AG09319 (cell line): ENCODE measurements around the gene CATSPER1.

Experiments
- DNase-seq: peaks from one replicate; pipeline ENCODE4 v3.0.0-alpha.2; 2010; ENCODE audit warnings: low read depth; ENCODE audit errors: extremely low read depth
- TF ChIP-seq, protein P1 (sequence below): IDR thresholded peaks from 2 replicates; pipeline ENCODE4 v1.5.1; 2011; ENCODE audit warnings: low read depth, mild to moderate bottlenecking, inconsistent platforms, low read length, moderate library complexity

Gene CATSPER1

DNA sequence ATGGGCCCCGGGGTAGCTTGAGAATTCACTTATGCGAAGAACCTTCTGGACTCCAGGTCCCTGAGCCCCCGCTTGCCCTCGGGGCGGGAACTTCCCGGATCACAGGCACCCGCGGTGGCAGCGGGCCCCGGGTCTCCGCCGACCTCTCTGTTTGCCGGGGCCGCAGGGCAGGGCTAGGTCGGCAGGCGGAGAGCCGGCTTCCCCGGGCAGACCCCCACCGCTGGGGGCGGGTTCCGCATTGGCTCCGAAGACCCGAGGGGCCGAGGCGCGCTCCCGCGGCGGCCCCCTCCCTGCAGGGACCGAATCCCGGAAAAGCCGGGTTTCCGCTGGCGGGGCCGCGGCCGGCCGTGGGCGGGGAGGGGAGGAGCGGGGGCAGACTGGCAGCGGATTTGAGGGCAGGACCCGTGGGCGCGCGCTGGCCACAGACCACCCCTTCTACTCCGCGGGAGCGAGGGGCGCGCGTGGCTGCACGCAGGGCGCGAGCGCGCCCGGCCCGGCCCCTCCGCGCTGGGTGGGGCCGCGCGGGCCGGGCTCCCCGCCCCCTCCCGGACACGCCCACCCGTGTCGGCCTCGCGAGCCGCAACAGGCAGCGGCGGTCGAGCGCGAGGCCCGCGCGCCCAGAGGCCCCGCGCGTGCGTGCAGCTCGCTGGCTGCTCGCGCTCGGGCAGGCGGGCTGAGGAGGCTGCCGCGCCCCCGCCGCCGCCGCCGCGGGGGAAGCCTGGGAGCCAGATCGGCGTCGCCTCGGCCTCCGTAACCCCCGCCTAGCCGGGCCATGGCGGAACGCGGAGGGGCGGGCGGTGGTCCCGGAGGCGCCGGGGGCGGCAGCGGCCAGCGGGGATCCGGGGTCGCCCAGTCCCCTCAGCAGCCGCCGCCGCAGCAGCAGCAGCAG is 43.7 kb upstream of the CATSPER1 start, which contains the start of gene PACS1:
Gene PACS1, plus strand, starts transcription at position 558 of the 889 bp plus-strand sequence. Its CDS starts 215 bp downstream, at position 773.
- DNase-seq, result peak; percentile 79
- TF ChIP-seq, protein P1, sequence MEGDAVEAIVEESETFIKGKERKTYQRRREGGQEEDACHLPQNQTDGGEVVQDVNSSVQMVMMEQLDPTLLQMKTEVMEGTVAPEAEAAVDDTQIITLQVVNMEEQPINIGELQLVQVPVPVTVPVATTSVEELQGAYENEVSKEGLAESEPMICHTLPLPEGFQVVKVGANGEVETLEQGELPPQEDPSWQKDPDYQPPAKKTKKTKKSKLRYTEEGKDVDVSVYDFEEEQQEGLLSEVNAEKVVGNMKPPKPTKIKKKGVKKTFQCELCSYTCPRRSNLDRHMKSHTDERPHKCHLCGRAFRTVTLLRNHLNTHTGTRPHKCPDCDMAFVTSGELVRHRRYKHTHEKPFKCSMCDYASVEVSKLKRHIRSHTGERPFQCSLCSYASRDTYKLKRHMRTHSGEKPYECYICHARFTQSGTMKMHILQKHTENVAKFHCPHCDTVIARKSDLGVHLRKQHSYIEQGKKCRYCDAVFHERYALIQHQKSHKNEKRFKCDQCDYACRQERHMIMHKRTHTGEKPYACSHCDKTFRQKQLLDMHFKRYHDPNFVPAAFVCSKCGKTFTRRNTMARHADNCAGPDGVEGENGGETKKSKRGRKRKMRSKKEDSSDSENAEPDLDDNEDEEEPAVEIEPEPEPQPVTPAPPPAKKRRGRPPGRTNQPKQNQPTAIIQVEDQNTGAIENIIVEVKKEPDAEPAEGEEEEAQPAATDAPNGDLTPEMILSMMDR, result no peak

DNA sequence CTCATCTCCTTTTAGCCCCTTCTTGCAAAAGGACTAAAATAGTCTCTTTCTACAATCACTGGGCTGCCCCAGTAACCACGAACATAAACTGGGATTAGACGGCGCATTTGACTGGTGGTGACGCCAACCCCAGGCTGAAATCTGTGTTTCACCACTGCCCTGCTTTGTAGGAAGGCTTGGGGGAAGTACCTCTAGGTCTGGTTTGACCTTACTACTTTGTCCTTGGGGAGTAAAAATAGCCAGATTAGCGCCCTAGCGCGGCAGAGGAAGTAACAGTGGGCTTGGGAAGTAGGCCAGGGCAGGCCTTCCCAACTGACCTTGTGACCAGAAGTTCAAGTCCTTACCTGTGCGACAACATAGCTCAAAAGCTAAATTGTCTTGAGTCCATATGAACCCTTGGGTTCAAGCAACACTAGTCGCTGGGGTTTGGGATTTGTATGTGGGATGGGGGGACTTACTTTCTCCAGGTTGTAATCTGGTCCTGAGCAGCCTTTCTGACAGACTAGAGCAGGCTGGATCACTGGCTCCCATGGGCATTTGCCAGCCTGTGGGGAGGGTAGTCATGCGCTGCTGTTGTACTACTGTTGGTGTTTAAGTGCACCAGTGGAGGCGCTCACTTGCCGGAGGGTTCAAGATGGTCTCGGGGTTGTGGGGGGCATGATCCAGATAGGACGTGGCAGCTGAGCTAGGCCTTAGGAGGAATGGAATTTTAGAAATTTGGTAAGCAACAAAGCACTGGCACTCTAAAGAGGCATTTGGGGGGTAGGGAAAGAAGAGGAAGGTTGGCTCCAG is 42.8 kb upstream of the CATSPER1 start:
- TF ChIP-seq, protein P1, result no peak; the same call in 1 of the 2 replicates
- peak; percentile 40 for DNase-seq

DNA sequence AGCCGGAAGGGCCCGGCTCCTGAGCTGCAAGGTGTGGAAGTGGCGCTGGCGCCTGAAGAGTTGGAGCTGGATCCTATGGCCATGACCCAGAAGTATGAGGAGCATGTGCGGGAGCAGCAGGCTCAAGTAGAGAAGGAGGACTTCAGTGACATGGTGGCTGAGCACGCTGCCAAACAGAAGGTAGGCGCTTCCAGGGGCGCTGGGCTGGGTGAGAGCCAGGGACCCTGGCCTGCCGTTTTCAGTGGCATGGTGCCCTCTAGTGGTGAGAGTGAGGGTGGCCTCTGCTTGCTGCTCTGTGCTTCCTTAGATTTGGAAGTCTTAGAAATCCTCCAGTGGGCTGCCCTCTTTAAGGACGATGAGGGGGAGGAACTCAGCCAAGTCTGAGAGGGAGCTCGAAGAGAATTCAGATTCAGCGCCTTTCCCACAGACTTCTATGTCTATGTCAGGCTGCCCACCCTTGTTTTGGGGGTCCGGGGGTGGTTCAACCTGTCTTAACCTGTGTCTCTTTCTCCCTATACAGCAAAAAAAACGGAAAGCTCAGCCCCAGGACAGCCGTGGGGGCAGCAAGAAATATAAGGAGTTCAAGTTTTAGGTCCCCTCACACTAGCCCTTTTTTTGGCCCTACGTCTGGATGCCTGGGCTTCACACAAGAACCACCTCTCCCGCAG is 42.0 kb upstream of the CATSPER1 start:
- TF ChIP-seq, protein P1, result peak; percentile 90
- DNase-seq, result peak; percentile 25

DNA sequence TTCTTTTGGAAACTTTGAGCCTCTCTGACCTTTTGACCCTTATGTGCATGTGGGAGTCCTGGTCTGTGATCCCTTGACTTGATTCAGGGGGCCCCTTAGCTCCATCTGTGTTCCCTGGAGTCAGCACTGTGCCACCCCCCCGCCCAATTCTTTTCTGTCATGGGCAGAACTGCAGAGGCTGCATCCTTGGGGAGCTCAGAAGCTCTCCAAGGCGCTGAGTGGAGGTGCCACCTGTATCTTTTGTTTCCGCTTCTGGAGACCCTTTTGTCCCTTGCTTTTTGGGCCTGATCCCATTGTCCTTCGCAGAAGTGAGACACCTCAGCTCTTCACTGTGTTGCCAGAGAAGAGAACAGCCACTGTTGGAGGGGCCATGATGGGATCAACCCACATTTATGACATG is 41.4 kb upstream of the CATSPER1 start:
- DNase-seq, result no peak
- TF ChIP-seq, protein P1, result no peak

DNA sequence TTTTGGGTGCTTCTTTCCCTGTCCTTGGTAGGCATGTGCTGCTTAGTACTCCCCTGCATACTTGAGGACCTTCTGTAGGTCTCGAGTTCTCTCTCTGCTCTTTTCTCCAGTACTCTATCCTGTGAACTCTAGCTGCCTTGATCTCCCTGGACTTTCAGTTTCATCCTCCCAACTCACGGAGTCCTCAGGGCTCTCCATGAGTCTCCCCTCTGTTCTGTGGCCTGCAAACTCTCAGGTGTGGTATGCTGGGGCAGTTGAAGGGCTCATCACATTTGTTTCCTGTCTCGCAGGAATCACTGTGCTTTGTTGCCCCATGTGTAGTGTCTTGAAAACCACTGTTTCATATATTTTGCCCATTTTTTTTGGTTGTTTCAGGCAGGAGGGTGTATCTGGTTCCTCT is 40.5 kb upstream of the CATSPER1 start:
- DNase-seq, result no peak
- TF ChIP-seq, protein P1, result no peak

DNA sequence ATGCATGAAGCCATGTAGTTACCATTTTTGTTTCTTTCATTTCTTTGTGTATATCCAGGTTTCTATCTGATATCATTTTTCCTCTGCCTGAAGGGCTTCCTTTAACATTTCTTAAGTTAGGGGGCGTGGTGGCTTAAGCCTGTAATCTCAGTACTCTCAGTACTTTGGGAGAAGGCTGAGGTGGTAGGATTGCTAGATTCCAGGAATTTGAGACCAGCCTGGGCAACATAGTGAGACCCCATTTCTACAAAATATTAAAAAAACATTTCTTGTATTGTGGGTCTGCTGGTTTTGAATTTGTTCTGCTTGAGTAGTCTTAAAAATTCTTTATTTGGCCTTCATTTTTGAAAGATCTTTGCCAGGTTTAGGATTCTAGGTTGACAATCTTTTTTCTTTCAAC is 38.3 kb upstream of the CATSPER1 start:
- DNase-seq, result no peak
- TF ChIP-seq, protein P1, result no peak
